K562 treated with DMSO at 1 percent for 24 hours (cell line): ENCODE results near the gene TJP1. TPM values are rescaled to one million over a fixed set of nuclear protein-coding genes. Genes with fewer than 3 reads are reported as not detected.

Source experiments
- total RNA-seq: library from RNA; unstranded; fragments of 300-600 nt; gene quantifications from 2 replicates; pipeline ENCODE4 v1.2.3, GENCODE V29; 2022; ENCODE audit warnings: low read depth; ENCODE audit not compliant: insufficient read depth

The TJP1 gene
- total RNA-seq, result 15.7 and 19.3 TPM in 2 replicates

GRCh38 chr15:29822100-29822683, at the start of gene TJP1:
Gene TJP1 (minus strand): TSS chr15:29822468. CDS start chr15:29822028, 440 bp downstream.

